ENCODE measurements around the gene PPP1R3E.
A peak's percentile ranks its signal among the peaks of the same experiment; 100 is the strongest.
"Not testable (repeated sequence)": the region's sequence is repeated elsewhere in the genome, so short reads cannot be mapped to it uniquely, and the experiment has no call there.

The PPP1R3E gene

GRCh38 chr14:23297611-23298277, 4.9 kb downstream of the PPP1R3E start:
- no peak for DNase-seq (ENCODE audit: low read depth)

- DNase-seq (ENCODE audit: low read depth) = no peak
Measured at GRCh38 chr14:23297096-23297495, 5.6 kb downstream of the PPP1R3E start.

GRCh38 chr14:23296012-23296777, 6.5 kb downstream of the PPP1R3E start:
- no peak for DNase-seq (ENCODE audit: low read depth)

GRCh38 chr14:23294734-23295561, 7.7 kb downstream of the PPP1R3E start:
- DNase-seq (ENCODE audit: low read depth) = peak; percentile 41

- no peak for DNase-seq (ENCODE audit: low read depth)
Measured at GRCh38 chr14:23286902-23287479, 15.7 kb downstream of the PPP1R3E start.

GRCh38 chr14:23286020-23286901, 16.4 kb downstream of the PPP1R3E start, which contains the start of gene HOMEZ:
HOMEZ (minus strand) TSS chr14:23286132; CDS start chr14:23285952, 180 bp downstream.
- DNase-seq (ENCODE audit: low read depth) = peak; percentile 94

- no peak for DNase-seq (ENCODE audit: low read depth)
Measured at GRCh38 chr14:23285530-23286019, 17.1 kb downstream of the PPP1R3E start.

GRCh38 chr14:23284654-23285529, 17.8 kb downstream of the PPP1R3E start:
- no peak for DNase-seq (ENCODE audit: low read depth)

- no peak for DNase-seq (ENCODE audit: low read depth)
Measured at GRCh38 chr14:23281247-23281646, 21.4 kb downstream of the PPP1R3E start.

- DNase-seq (ENCODE audit: low read depth) = not testable (repeated sequence)
Measured at GRCh38 chr14:23277928-23278327, 24.7 kb downstream of the PPP1R3E start.

GRCh38 chr14:23277189-23277588, 25.5 kb downstream of the PPP1R3E start:
- no peak for DNase-seq (ENCODE audit: low read depth)

- DNase-seq (ENCODE audit: low read depth) = no peak
Measured at GRCh38 chr14:23275412-23275811, 27.2 kb downstream of the PPP1R3E start.

GRCh38 chr14:23269193-23269592, 33.5 kb downstream of the PPP1R3E start:
- DNase-seq (ENCODE audit: low read depth) = no peak

GRCh38 chr14:23260849-23261248, 41.8 kb downstream of the PPP1R3E start:
- DNase-seq (ENCODE audit: low read depth) = not testable (repeated sequence)

GRCh38 chr14:23259426-23259825, 43.2 kb downstream of the PPP1R3E start:
- no peak for DNase-seq (ENCODE audit: low read depth)

GRCh38 chr14:23258256-23258655, 44.4 kb downstream of the PPP1R3E start:
- DNase-seq (ENCODE audit: low read depth) = no peak

- no peak for DNase-seq (ENCODE audit: low read depth)
Measured at GRCh38 chr14:23252420-23253333, 50.0 kb downstream of the PPP1R3E start.

GRCh38 chr14:23252006-23252405, 50.7 kb downstream of the PPP1R3E start:
- no peak for DNase-seq (ENCODE audit: low read depth)

- no peak for DNase-seq (ENCODE audit: low read depth)
Measured at GRCh38 chr14:23249824-23250223, 52.8 kb downstream of the PPP1R3E start.
